IMR-90 (cell line): ENCODE measurements around the gene F3. TPM values are rescaled to one million over a fixed set of nuclear protein-coding genes. Genes with fewer than 3 reads are reported as not detected.

ENCODE experiments used
- ATAC-seq: fragments of 200-7000 bp; cut with Tn5 transposase; 2 replicates; pipeline ENCODE4 v1.9.1; 2020; ENCODE audit warnings: low read depth, mild to moderate bottlenecking, moderate library complexity
- BruUV-seq: library from RNA; stranded (reverse); fragments of 400-500 nt; replicated peaks from 2 replicates; lab custom pipeline; 2021; lab: Mats Ljungman, UMichigan
- CTCF ChIA-PET: fragments of 300-600 bp; formaldehyde crosslinking; extraction: SDS; loops from one replicate; lab custom pipeline; 2021; ENCODE audit warnings: antibody characterized with exemption; lab: Yijun Ruan, JAX
- POLR2A ChIA-PET: fragments of 300-600 bp; sonication (Branson Sonifier 250); formaldehyde crosslinking; loops from one replicate; lab custom pipeline; 2022; ENCODE audit warnings: antibody characterized with exemption; ENCODE audit not compliant: unreplicated experiment; lab: Charles Lee
- DNase-seq: peaks from one replicate; pipeline ENCODE4 v3.0.0; 2013
- H2AFZ ChIP-seq: replicated peaks from 2 replicates; pipeline ENCODE3; 2013; ENCODE audit warnings: low read length, mild to moderate bottlenecking; ENCODE audit not compliant: poor library complexity
- H2AK5ac ChIP-seq: 2 replicates; pipeline ENCODE4 v1.6.1; 2013; ENCODE audit warnings: low read depth, low read length, inconsistent platforms
- H2AK9ac ChIP-seq: replicated peaks from 2 replicates; pipeline ENCODE3; 2013; ENCODE audit warnings: mild to moderate bottlenecking, low read depth, low read length, moderate library complexity; ENCODE audit not compliant: poor library complexity
- H2BK120ac ChIP-seq: 2 replicates; pipeline ENCODE4 v1.6.1; 2013; ENCODE audit warnings: low read depth, low read length, inconsistent platforms
- H2BK15ac ChIP-seq: 3 replicates; pipeline ENCODE4 v1.6.1; 2013; ENCODE audit warnings: low read depth, low read length, inconsistent platforms
- H2BK20ac ChIP-seq: 2 replicates; pipeline ENCODE4 v1.6.1; 2013; ENCODE audit warnings: low read depth, mild to moderate bottlenecking, inconsistent platforms, low read length, moderate library complexity
- H2BK5ac ChIP-seq: 2 replicates; pipeline ENCODE4 v1.6.1; 2013; ENCODE audit warnings: mild to moderate bottlenecking, low read depth, low read length, inconsistent platforms; ENCODE audit not compliant: poor library complexity, severe bottlenecking
- H3K14ac ChIP-seq: replicated peaks from 2 replicates; pipeline ENCODE4 v1.6.1; 2013; ENCODE audit warnings: low read depth, low read length, inconsistent platforms
- H3K18ac ChIP-seq: 2 replicates; pipeline ENCODE4 v1.6.1; 2013; ENCODE audit warnings: low read depth, low read length, control low read depth
- H3K23ac ChIP-seq: 2 replicates; pipeline ENCODE4 v1.6.1; 2013; ENCODE audit warnings: low read depth, low read length, inconsistent platforms
- H3K27ac ChIP-seq: 2 replicates; pipeline ENCODE4 v1.5.1; 2013; ENCODE audit warnings: mild to moderate bottlenecking, control low read depth, low read length; ENCODE audit not compliant: insufficient read depth
- H3K27me3 ChIP-seq: 2 replicates; pipeline ENCODE4 v1.6.1; 2013; ENCODE audit warnings: low read length; ENCODE audit not compliant: control insufficient read depth, insufficient read depth
- H3K36me3 ChIP-seq: 2 replicates; pipeline ENCODE4 v1.6.1; 2013; ENCODE audit warnings: low read length, mixed read lengths; ENCODE audit not compliant: control insufficient read depth, insufficient read depth
- H3K4ac ChIP-seq: 2 replicates; pipeline ENCODE4 v1.6.1; 2013; ENCODE audit warnings: low read depth, low read length, inconsistent platforms
- H3K4me1 ChIP-seq: 2 replicates; pipeline ENCODE4 v1.6.1; 2013; ENCODE audit warnings: low read length, mixed read lengths; ENCODE audit not compliant: control insufficient read depth, insufficient read depth
- H3K4me2 ChIP-seq: 2 replicates; pipeline ENCODE4 v1.6.1; 2013; ENCODE audit warnings: low read depth, mild to moderate bottlenecking, control low read depth, low read length, moderate library complexity
- H3K4me3 ChIP-seq: 2 replicates; pipeline ENCODE4 v1.5.1; 2013; ENCODE audit warnings: low read depth, mild to moderate bottlenecking, control low read depth, low read length, moderate library complexity; ENCODE audit not compliant: insufficient read depth
- H3K56ac ChIP-seq: 2 replicates; pipeline ENCODE4 v1.6.1; 2013; ENCODE audit warnings: low read length, inconsistent platforms; ENCODE audit not compliant: insufficient read depth; ENCODE audit errors: extremely low read depth
- H3K79me1 ChIP-seq, 2 experiments: 2 replicates each; pipeline ENCODE4 v1.6.1; 2013; ENCODE audit warnings: low read length in 2 of 2, inconsistent platforms in 1 of 2, low read depth in 1 of 2
- H3K9ac ChIP-seq: 2 replicates; pipeline ENCODE4 v1.6.1; 2013; ENCODE audit warnings: low read depth, low read length, control low read depth
- H3K9me1 ChIP-seq: 2 replicates; pipeline ENCODE4 v1.6.1; 2013; ENCODE audit warnings: low read length, inconsistent platforms; ENCODE audit not compliant: insufficient read depth
- H3K9me3 ChIP-seq: 2 replicates; pipeline ENCODE4 v1.6.1; 2013; ENCODE audit warnings: low read length; ENCODE audit not compliant: control insufficient read depth, insufficient read depth
- H4K20me1 ChIP-seq: 2 replicates; pipeline ENCODE4 v1.6.1; 2013; ENCODE audit warnings: low read length, inconsistent platforms; ENCODE audit not compliant: insufficient read depth
- H4K5ac ChIP-seq: 2 replicates; pipeline ENCODE4 v1.6.1; 2013; ENCODE audit warnings: mild to moderate bottlenecking, low read depth, low read length, control low read depth
- H4K8ac ChIP-seq, 2 experiments: 2 replicates each; pipeline ENCODE4 v1.6.1; 2013; ENCODE audit warnings: low read depth in 2 of 2, low read length in 2 of 2, control low read depth in 1 of 2, inconsistent platforms in 1 of 2
- H4K91ac ChIP-seq: 2 replicates; pipeline ENCODE4 v1.6.1; 2013; ENCODE audit warnings: low read depth, low read length, inconsistent platforms; ENCODE audit not compliant: insufficient read depth
- MAZ ChIP-seq: IDR thresholded peaks from 2 replicates; pipeline ENCODE4 v1.6.1; 2012; ENCODE audit warnings: low read depth, mild to moderate bottlenecking, low read length, improper control_type of control experiment, moderate library complexity, borderline replicate concordance
- MXI1 ChIP-seq: IDR thresholded peaks from 2 replicates; pipeline ENCODE4 v1.6.1; 2012; ENCODE audit warnings: low read depth, mild to moderate bottlenecking, low read length, moderate library complexity, borderline replicate concordance
- POLR2A ChIP-seq: IDR thresholded peaks from 2 replicates; pipeline ENCODE4 v1.6.1; 2012; ENCODE audit warnings: mild to moderate bottlenecking, low read depth, low read length
- RFX5 ChIP-seq: IDR thresholded peaks from 2 replicates; pipeline ENCODE4 v1.8.0; 2012; ENCODE audit warnings: low read depth, mild to moderate bottlenecking, low read length, moderate library complexity
- SMC3 ChIP-seq: fragments of 150-350 bp; IDR thresholded peaks from 2 replicates; pipeline ENCODE4 v1.6.1; 2016; ENCODE audit warnings: low read depth, mild to moderate bottlenecking, antibody characterized with exemption, low read length, moderate library complexity
- WGBS, 2 experiments: methylation state at CpG; one replicate each; pipeline versions ENCODE4 v1.1.5 to v1.1.7; 2013; ENCODE audit warnings: missing lambda C conversion rate in 2 of 2; ENCODE audit not compliant: insufficient read length in 1 of 2; ENCODE audit errors: extremely low coverage in 2 of 2; 5-methylcytosine and 5-hydroxymethylcytosine counted together
- dilution Hi-C: fragments of 300-500 bp; cut with HindIII; formaldehyde crosslinking; loops from one replicate; pipeline ENCODE4 v1.14.3; 2018; ENCODE audit warnings: low sequenced_read_pairs; ENCODE audit not compliant: unreplicated experiment
- in situ Hi-C: fragments of 300-500 bp; cut with MboI; formaldehyde crosslinking; loops from 3 replicates; pipeline ENCODE4 v1.14.3; 2019; ENCODE audit warnings: low sequenced_read_pairs, inconsistent platforms, mixed read lengths
- intact Hi-C: fragments of 100-400 bp; cut with micrococcal nuclease; formaldehyde crosslinking; loops from 2 replicates; pipeline ENCODE4 v1.10.0; 2022
- polyA plus RNA-seq, 3 experiments: library from polyadenylated mRNA; depleted of rRNA; stranded (reverse); fragments of >200 nt; gene quantifications; 2 replicates each; pipeline ENCODE4 v1.2.3, GENCODE V29; 2012; ENCODE audit warnings: low replicate concordance in 1 of 3
- total RNA-seq: library from RNA; depleted of rRNA; stranded (reverse); fragments of >200 nt; gene quantifications from 2 replicates; pipeline ENCODE4 v1.2.3, GENCODE V29; 2012
- TF ChIP-seq, protein P1 (sequence below): conservative IDR thresholded peaks from 2 replicates; pipeline ENCODE4 v1.5.1; 2012; ENCODE audit warnings: mild to moderate bottlenecking, low read depth, low read length, improper control_type of control experiment

The F3 gene
- total and polyA plus RNA-seq, 2 of the 4 experiments (the other 2 are of a cell fraction), result 75.6 to 126 TPM

DNA sequence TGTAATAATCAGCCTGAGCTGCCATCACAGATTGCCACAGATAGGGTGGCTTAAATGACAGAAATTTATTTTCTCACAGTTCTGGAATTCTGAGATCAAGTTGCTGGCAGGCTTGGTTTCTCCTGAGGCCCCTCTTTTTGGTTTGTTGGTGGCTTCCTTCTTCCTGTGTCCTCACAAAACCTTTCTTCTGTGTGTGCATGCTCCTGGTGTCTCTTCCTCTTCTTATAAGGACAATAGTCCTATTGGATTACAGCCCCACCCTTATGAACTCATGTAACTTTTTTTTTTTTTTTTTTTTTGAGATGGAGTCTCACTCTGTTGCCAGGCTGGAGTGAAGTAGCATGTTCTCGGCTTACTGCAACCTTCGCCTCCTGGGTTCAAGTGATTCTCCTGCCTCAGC lies 41.0 kb upstream of the F3 start:
- H3K4me2 ChIP-seq, result no peak overlapping the region
- H3K56ac ChIP-seq, result peak overlapping the region; percentile 57; the same call in 1 of the 2 replicates
- peak overlapping the region; percentile 17 to 77; a peak in 2 of 4 replicates for H4K8ac ChIP-seq
- H3K36me3 ChIP-seq, result no peaks in the 10 kb centered on the region
- peak overlapping the region; percentile 70 for H4K5ac ChIP-seq
- in situ Hi-C loops (no loop called here), dilution Hi-C loops (no loop called here), intact Hi-C loops (no loop called here)
- 0 out of 2 replicates have a peak overlapping the region, but pooled peaks have one; percentile 26 for H3K23ac ChIP-seq
- no peak overlapping the region for H2BK5ac ChIP-seq
- 0 out of 2 replicates have a peak overlapping the region, but pooled peaks have one; percentile 29 for H2AK5ac ChIP-seq
- WGBS, 2 experiments, result no CpG with 5 or more reads among the region's 2 CpGs
- no peak overlapping the region for H3K9ac ChIP-seq
- H3K9me1 ChIP-seq, result peaks cover 12% of the 10 kb centered on the region
- H4K91ac ChIP-seq, result peak overlapping the region; percentile 71
- H3K4ac ChIP-seq, result peak overlapping the region; percentile 88
- ChIA-PET CTCF (no interaction called here), POLR2A (no interaction called here)
- no peak overlapping the region for H3K27ac ChIP-seq
- no peak overlapping the region for H3K4me3 ChIP-seq
- no peak for ATAC-seq
- no peak overlapping the region for H2AFZ ChIP-seq
- H3K9me3 ChIP-seq, result peaks cover 7% of the 10 kb centered on the region; the same call in 1 of the 2 replicates
- H2AK9ac ChIP-seq, result no peak overlapping the region
- peak overlapping the region; percentile 48 for H3K14ac ChIP-seq
- H4K20me1 ChIP-seq, result no peaks in the 10 kb centered on the region
- BruUV-seq, result no TSS peak
- no peak for DNase-seq
- peaks cover 0 to 14% of the 10 kb centered on the region in 2 experiments; a peak in 2 of 4 replicates for H3K79me1 ChIP-seq
- no peaks in the 10 kb centered on the region for H3K27me3 ChIP-seq
- H3K4me1 ChIP-seq, result peaks cover 20% of the 10 kb centered on the region
- H3K18ac ChIP-seq, result peak overlapping the region; percentile 69
- peak overlapping the region; percentile 83 for H2BK20ac ChIP-seq
- TF ChIP-seq RFX5, result no peak
- no peak for TF ChIP-seq MAZ
- no peak for TF ChIP-seq SMC3
- TF ChIP-seq, protein P1, sequence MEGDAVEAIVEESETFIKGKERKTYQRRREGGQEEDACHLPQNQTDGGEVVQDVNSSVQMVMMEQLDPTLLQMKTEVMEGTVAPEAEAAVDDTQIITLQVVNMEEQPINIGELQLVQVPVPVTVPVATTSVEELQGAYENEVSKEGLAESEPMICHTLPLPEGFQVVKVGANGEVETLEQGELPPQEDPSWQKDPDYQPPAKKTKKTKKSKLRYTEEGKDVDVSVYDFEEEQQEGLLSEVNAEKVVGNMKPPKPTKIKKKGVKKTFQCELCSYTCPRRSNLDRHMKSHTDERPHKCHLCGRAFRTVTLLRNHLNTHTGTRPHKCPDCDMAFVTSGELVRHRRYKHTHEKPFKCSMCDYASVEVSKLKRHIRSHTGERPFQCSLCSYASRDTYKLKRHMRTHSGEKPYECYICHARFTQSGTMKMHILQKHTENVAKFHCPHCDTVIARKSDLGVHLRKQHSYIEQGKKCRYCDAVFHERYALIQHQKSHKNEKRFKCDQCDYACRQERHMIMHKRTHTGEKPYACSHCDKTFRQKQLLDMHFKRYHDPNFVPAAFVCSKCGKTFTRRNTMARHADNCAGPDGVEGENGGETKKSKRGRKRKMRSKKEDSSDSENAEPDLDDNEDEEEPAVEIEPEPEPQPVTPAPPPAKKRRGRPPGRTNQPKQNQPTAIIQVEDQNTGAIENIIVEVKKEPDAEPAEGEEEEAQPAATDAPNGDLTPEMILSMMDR, result no peak
- no peak for TF ChIP-seq POLR2A
- no peak for TF ChIP-seq MXI1
- H2BK15ac ChIP-seq, result peak overlapping the region; percentile 63; the same call in 1 of the 3 replicates
- peak overlapping the region; percentile 85 for H2BK120ac ChIP-seq
